ENCODE measurements around the gene CHRND. TPM values are rescaled to one million over a fixed set of nuclear protein-coding genes. Genes with fewer than 3 reads are reported as not detected.

The CHRND gene
- total and polyA plus RNA-seq, 2 experiments from 2014 or later = 0.10 to 0.11 TPM

GRCh38 chr2:232576995-232577394 lies 51.0 kb downstream of the CHRND start:
- Mint-ChIP-seq H3K27me3 (ENCODE audit: insufficient read depth, low read depth, poor library complexity) (no peaks in the 10 kb centered on the region), H3K9me3 (no peaks in the 10 kb centered on the region), H3K4me3 (no peak overlapping the region), H3K4me1 (no peaks in the 10 kb centered on the region), H3K36me3 (ENCODE audit: low read depth) (peaks cover 26% of the 10 kb centered on the region), H3K27ac (no peak overlapping the region)
- DNase-seq (ENCODE audit: low spot score) = no peak
- H3K27me3 ChIP-seq (ENCODE audit: insufficient read depth) = no peaks in the 10 kb centered on the region
- no peaks in the 10 kb centered on the region for H3K4me1 ChIP-seq (ENCODE audit: insufficient read depth)
- no peaks in the 10 kb centered on the region for H3F3A ChIP-seq (replicated peaks; ENCODE audit: low read depth)
- no peaks in the 10 kb centered on the region for H3K79me2 ChIP-seq (replicated peaks; ENCODE audit: insufficient read depth)
- peaks cover 5% of the 10 kb centered on the region for H4K20me1 ChIP-seq (replicated peaks; ENCODE audit: insufficient read depth)
- H2AFZ ChIP-seq = no peak overlapping the region
- TF ChIP-seq EZH2phosphoT487 (IDR thresholded peaks at IDR 0.05; ENCODE audit: unreplicated experiment) (no peak), STAT1 (IDR thresholded peaks at IDR 0.05; ENCODE audit: unreplicated experiment) (no peak), EZH2 (IDR thresholded peaks at IDR 0.05; ENCODE audit: low read depth, unreplicated experiment) (no peak), ZNF331 (CRISPR knock-in tag; IDR thresholded peaks at IDR 0.05; ENCODE audit: low read depth) (no peak), REST (IDR thresholded peaks at IDR 0.05; ENCODE audit: unreplicated experiment) (no peak), CTCF (conservative IDR thresholded peaks at IDR 0.05; ENCODE audit: low read depth in 2 of 2) (no peak), POLR2AphosphoS5 (IDR thresholded peaks at IDR 0.05; ENCODE audit: low read depth) (no peak), ETS1 (IDR thresholded peaks at IDR 0.05) (no peak), ZNF114 (CRISPR knock-in tag; IDR thresholded peaks at IDR 0.05) (no peak)
- H3K36me3 ChIP-seq (ENCODE audit: insufficient read depth) = no peaks in the 10 kb centered on the region
- H3K27ac ChIP-seq (ENCODE audit: low read depth) = no peak overlapping the region
- no peak overlapping the region for H3K4me2 ChIP-seq
- no peak for ATAC-seq
- no peaks in the 10 kb centered on the region for H3K9me2 ChIP-seq (ENCODE audit: insufficient read depth)
- no peak overlapping the region for H3K4me3 ChIP-seq

GRCh38 chr2:232577841-232578240 lies 51.9 kb downstream of the CHRND start:
- Histone ChIP-seq H3K4me1 (ENCODE audit: insufficient read depth) (no peaks in the 10 kb centered on the region), H3K36me3 (ENCODE audit: insufficient read depth) (no peaks in the 10 kb centered on the region), H3K79me2 (replicated peaks; ENCODE audit: insufficient read depth) (no peaks in the 10 kb centered on the region), H3K4me3 (no peak overlapping the region), H3K4me2 (no peak overlapping the region), H3K27me3 (ENCODE audit: insufficient read depth) (no peaks in the 10 kb centered on the region), H3K27ac (ENCODE audit: low read depth) (no peak overlapping the region), H3F3A (replicated peaks; ENCODE audit: low read depth) (no peaks in the 10 kb centered on the region), H3K9me2 (ENCODE audit: insufficient read depth) (no peaks in the 10 kb centered on the region), H4K20me1 (replicated peaks; ENCODE audit: insufficient read depth) (peaks cover 8% of the 10 kb centered on the region), H2AFZ (no peak overlapping the region)
- Mint-ChIP-seq H3K36me3 (ENCODE audit: low read depth) (peaks cover 22% of the 10 kb centered on the region), H3K4me3 (no peak overlapping the region), H3K9me3 (no peaks in the 10 kb centered on the region), H3K27me3 (ENCODE audit: insufficient read depth, low read depth, poor library complexity) (no peaks in the 10 kb centered on the region), H3K4me1 (no peaks in the 10 kb centered on the region), H3K27ac (no peak overlapping the region)
- TF ChIP-seq CTCF (conservative IDR thresholded peaks at IDR 0.05; ENCODE audit: low read depth in 2 of 2) = no peak
- no peak for TF ChIP-seq REST (IDR thresholded peaks at IDR 0.05; ENCODE audit: unreplicated experiment)
- TF ChIP-seq JUNB (IDR thresholded peaks at IDR 0.05; ENCODE audit: unreplicated experiment) = no peak
- TF ChIP-seq NANOG (IDR thresholded peaks at IDR 0.05; ENCODE audit: borderline replicate concordance) = no peak
- TF ChIP-seq CREB1 (CRISPR knock-in tag; IDR thresholded peaks at IDR 0.05; ENCODE audit: low read depth) = no peak
- TF ChIP-seq POLR2AphosphoS5 (IDR thresholded peaks at IDR 0.05; ENCODE audit: low read depth) = no peak
- no peak for TF ChIP-seq EZH2 (IDR thresholded peaks at IDR 0.05; ENCODE audit: low read depth, unreplicated experiment)
- DNase-seq (ENCODE audit: low spot score) = no peak
- no peak for ATAC-seq

Data from GM23338 (cell line).